Left hindlimb (tissue), 1 donor: ENCODE results near the gene ADAMTS17.
A peak's percentile ranks its signal among the peaks of the same experiment; 100 is the strongest.

ENCODE experiments used
- DNase-seq: peaks from one replicate; pipeline ENCODE4 v3.0.0-alpha.2; 2018

The ADAMTS17 gene

DNA sequence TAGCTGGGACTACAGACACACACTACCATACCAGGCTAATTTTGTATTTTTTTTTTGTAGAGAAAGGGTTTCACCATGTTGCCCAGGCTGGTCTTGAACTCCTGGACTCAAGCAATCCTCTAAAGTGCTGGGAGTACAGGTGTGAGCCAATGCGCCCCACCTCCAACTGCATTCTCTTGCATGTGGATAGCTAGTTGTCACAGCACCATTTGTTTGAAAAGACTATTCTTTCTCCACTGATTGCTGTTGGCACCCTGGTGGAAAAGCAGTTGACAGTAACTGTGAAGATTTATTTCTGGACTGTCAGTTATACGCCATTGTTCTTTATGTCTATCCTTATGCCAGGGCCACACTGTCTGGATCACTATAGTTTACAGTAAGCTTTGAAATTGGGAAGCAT lies 303.9 kb downstream of the ADAMTS17 start:
- no peak for DNase-seq

DNA sequence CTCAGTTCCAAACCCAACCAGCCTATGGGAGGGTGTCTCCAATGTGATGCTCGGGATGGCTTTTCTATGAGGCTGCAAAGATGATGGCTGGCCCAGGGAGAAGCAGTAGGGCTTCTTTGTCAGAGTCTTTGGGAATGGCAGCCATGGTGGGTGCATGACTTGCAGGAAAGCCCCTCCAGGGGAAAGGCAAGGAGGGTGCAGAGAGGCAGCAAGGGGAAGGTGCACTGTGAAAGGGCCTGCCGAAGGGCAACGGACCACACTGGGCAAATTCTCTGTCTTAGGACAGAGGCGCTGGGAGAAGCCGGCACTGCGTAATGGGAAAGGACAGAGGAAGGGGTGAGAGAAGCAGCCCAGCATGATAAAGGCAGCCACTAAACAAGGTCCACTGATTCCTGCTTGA lies 305.8 kb downstream of the ADAMTS17 start:
- no peak for DNase-seq

DNA sequence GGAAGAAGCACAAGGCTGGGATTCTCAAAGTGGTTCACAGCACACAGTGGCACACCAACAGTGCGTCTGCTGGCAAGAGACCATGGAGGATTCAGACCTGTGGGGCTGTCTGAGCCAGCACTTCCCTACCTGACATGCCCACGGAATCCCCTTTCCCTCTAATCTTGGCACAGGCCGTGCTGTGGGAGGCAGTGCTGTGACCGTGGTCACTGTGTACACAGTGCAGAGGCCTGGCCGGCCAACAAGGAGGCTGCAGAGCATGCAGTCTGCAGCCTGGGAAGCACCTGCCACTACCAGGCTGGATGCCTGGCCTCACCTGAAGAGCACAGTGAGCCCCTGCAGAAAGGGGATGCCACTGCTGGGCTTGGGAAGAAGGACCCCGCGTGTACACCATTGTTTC lies 307.6 kb downstream of the ADAMTS17 start:
- no peak for DNase-seq

DNA sequence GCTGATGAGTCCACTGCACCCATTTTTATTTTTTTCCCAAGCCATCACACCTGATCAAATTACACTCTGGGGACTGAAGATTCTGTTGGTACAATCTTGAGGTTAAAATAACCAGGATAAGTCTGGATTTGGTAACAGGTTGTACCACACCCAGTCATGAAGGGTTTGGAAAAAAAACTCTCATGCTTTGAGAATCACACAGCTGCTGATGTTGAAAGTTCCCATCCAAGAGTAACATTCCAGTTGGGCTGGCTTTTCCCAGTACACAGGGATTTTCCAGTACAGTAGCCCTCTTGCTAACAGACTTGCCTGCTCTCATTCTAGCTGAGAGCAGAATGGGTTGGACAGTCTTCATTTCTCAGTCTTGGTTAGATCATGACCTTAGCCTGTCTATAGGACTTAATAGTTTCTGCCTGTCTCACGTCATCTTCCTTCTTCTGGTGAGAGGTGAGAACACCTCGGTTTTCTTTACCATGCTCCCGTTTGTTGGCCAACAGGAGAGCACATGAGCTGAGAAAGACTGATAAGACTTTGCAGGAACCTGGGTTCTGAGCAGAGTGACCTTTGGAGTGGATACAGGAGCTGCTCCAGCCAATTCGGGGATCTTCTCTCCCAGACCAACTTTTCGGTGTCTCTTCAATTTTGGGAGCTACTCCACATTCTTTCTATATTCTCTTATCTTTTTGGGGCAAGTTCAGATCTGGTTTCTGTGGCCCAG lies 308.5 kb downstream of the ADAMTS17 start:
- no peak for DNase-seq

DNA sequence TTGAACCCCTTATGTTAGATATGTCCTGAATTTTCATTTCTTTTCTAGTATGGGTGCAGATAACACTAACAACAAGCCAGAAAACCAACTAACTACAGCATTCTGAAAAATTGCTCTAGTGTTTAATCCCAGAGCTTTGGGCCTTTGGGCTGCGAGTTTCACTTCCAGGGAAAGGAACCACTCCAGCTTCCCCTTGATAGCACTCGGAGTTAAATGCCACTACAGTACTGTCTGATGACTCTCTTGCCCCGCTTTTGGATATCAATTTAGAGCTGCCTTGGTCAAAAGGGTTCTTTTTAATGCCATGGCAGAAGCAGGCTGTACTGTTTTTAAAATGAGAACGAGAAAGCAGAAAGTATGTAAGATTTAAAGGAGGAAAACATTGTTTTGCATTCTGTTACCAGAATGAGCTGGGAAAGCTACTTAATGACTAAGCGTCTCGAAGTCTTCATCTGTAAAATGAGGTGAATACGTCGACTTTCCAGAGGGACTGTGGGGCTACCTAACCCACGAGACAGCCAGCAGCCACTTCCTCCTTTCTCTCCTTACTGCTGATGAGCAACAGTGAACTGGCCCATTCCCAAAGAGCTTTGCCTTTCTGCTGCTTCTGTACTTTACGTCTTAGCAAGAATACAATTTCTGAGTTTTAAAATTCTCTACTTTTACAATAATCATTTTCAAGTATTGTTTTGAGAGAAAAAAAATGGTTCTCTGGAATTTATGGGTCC lies 309.3 kb downstream of the ADAMTS17 start:
- DNase-seq, result no peak

DNA sequence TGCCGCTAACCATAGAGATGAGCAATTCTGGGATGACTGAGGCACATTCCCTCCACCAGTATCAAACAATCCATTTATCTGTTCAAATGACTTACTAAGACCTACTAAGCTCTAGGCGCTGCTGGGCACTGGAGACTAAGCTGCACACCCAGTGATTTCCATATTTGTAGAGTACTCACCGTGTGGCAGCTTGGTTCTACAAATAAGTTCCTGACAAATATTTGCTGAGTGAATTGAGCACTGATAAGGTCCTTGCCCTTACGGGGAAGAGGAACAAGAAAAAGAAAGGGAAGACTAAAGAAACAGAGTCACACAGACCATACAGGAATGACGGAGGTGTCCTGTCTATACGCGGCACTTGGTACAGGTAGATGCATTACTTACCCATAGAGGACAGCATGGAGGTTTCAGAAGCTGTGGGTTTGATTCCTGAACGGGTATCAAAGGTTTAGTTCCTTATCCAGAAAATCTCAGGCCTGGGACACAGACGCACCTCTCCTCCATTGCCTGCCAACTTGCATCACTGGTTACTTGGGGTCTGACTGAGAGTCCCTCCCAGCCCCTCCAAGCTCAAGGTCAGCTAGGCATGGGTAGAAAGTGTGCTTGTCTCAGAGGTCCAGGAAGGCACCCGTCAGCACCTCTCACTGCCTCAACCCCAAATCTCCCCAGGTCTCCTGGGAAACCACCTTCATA lies 310.0 kb downstream of the ADAMTS17 start:
- DNase-seq, result no peak

DNA sequence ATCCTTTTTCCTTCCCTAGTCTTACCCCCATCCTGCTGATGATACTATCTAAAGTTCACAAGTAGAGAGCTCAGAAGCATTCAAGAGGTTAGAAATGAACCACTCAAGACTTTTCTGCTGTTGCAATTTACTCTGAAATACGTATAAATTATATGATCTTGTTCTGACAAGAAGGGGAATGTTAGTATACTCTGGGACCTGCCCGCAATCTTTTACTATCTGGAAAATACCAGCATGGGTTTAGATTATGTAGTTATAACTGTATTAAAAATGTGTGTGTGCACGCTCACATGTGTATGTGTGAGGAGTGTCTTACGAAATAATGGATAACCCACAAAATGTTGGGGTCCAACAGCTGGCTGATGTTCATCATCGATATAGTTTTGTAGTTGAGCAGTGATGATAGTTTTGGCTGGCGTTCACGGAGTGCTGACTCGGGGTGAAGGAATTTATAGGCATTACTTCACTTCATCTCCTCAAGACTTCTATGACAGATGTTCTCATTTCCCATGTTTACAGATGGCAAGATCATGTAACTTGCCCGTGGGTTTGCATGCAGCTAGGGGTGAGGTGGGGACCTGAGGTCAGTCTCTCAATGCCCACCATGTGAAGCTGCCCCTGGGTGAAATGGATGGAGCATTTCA lies 311.1 kb downstream of the ADAMTS17 start:
- DNase-seq, result no peak

DNA sequence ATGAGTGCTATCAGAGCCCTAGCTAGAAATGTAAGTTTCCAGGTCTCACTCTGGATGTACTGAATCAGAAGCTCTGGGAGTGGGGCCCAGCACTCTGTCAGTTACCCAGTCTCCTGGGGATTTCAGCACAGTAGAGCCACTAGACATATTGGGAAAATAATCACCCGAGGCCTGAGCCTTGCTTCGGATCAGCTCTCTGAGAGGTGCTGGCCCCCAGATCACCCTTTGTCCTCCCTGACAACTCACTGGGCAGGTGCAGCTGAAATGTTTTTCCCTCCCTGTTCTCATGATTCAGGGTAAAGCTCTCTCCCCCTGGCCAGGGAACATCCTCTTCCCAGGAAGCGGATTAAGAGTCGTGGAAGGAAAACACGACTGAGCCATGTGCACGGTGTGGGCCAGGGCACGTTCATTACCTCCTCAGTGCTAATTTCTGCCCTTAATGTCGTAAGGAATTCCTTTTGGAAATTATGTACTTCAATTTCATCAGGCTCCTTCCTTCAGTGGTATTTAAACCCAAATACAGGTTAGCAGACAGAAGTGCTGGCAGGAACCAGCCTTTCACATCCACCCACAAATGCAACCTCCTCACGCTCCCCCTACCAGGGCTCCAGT lies 311.8 kb downstream of the ADAMTS17 start:
- DNase-seq, result no peak

DNA sequence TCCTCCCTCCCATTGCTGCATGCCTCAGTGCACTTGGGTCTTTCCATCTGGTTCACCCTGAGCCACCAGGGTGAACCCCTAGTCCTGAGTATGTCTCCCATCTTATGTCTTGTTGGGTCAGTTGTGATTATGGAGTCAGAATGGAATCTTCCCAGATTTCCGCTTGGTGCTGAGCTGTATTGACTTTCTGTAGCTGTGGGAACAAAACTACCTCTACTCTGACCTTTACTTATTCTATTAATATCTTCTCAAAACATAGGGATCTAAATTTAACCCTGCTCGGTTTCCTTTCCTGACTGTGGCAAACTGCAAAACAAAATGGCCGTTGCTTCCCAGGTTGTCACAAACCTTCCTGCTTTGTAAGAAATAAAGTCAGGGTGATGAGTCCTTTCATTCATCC lies 312.7 kb downstream of the ADAMTS17 start:
- DNase-seq, result no peak

DNA sequence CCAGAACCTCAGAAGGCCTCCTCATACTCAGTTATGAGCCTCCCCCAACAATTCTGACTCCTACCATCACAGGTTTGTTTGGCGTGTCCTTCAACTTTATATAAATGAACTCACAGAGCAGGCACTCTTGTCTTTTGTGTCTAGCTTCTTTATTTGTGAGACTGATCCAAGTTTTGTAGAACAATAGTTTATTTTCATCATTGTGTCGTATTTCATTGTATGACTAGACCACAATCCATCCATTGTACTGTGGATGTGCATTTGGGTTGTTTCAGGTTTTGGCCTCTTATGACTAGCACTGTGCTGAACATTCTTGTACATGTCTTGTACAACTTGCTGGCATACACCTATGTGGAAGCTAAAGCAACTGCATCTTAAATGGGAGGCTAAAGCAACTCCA lies 315.7 kb downstream of the ADAMTS17 start:
- DNase-seq, result no peak

DNA sequence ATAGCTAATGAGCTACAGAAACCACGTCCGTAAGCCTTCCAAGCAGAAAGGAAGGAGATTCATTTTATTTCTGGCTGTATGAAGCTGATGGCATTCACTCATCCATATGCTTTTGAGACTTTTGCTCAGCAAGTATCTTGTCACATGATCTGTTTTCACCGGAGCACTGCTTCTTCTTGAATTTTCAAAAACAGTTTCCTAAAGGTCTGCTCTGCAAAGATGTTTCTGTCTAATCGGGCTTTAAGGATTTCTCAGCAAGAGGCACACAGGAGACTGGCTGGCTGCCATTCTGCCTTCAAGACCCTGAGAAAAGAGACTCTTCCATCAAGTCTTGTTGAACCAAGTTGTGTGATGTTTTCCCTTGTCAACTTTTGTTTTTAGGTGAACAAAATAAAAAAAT lies 319.0 kb downstream of the ADAMTS17 start:
- no peak for DNase-seq

DNA sequence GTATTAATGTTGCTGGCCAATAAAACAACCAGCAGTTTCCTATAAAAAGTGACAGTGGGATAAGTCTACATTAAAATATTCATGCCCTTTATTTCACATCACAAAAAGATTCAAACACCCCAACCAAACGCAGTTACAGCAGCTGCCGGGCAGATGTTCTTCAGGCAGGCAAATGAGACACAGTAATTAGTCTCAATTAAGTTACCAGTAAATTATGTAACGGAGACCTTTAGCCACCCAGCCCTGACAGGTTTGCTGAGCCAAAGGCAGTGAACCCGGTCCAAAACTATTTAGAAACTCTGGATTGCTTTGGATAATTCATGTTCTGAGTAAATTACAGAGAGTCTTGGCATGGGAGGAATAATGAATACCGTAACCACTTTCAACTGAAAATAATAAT lies 319.4 kb downstream of the ADAMTS17 start:
- DNase-seq, result no peak

DNA sequence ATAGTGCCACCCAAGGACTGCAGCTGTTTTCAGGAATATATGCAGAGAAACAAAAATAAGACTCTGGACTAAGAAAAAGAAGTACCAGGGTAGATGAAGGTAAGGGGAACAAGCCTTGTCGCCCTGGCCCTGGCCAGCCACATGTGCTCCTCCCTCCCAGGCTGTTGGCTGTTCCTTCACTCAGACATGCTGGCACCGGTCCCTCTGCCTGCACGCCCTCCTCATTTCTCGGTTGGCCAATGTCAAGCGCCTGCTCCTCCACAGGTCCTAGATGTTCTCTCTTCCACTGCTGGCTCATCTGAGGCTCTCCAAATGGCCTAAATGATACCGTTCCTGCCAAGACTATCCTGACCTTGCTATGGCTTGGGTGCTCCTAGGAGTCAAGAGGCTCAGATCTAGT lies 320.1 kb downstream of the ADAMTS17 start:
- peak; percentile 50 for DNase-seq

DNA sequence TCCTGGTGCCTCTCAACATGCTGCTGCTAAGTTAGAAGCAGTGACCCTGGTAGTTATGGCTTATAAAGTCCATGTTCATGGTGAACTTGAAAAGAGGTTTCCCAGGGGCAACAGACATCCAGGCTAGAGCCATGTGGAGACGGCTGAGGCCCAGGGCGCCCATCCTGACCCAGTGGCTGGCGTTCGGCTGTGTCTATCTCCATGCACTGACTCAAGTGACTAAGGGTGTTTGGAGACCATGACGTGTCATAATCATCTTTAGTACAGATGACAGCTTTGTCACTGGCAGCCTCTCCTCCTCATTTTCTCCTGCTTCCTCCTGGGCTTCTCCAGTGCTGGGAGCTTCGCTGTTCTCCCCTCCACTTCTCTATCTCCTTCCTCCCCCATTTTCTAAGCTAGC lies 321.2 kb downstream of the ADAMTS17 start:
- DNase-seq, result no peak

DNA sequence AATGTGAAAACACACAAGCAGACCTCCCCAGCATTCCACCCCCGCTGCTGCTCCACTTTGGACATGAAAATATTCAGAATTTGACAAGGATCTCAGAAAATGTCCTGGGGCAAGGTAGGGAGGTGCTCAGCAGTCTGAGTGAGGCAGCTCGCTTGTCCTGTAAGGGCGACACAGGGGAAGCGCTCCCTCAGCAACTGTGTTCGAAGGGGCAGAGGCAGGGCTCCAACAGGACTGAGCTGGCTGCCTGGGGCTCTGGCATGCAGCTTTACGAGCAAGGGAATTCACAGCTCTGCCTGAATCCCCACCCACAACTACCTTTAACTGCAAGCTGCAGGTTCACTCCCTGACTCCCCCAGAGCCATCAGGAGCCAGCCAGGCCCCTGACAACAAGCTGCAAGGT lies 321.6 kb downstream of the ADAMTS17 start:
- DNase-seq, result no peak

DNA sequence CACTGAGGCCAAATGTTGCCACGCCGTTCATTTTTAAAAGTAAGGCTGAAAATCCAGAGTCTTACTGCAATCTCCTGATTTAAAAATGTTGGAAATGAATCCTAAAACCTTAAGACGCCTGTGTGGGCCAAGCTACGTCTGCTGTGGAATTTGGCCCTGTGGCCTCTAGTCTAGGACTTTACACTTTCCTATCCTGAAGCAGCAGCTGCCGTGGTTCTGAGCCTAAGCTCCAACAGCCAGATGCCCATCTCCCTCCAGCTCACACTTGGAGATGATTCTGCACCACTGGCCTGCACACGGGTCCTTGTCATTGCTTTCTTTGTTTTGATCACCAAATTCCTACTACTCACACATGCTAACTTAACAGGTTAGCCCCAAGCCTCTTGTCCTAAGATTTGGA lies 322.2 kb downstream of the ADAMTS17 start:
- no peak for DNase-seq

DNA sequence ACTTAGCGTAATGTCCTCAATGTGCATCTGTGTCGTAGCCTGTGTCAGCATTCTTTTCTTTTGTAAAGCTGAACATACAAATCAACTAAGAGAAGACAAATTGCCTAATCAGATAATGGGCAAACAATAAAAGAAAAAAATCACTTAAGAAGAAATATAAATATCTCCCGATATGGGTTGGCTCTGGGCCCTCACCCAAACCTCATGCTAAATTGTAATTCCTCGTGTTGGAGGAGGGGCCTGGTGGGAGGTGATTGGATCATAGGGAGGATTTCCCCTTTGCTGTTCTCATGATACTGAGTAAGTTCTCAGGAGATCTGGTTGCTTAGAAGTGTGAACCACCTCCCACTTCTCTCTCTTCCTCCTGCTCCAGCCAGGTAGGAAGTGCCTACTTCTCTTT lies 323.6 kb downstream of the ADAMTS17 start:
- DNase-seq, result no peak

DNA sequence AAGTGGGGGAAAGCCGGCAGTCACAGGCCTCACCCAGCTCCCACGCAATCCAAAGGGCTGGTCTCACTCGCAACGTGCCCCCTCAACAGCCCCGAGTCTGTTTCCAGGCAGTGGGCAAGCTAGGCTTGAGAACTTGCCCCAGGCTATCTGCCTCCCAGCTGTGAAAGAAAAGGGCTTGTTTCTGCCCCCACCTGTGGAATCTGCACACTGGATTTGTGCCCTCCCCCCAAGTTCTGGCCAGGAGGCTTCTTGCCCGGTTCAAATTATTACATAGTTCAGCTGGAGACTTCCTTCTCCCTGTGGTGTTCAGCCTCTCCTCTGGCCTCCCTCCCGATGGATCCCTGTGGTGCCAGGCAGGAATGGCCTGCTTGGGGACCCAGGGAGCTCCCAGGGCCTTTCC lies 324.6 kb downstream of the ADAMTS17 start:
- DNase-seq, result no peak

DNA sequence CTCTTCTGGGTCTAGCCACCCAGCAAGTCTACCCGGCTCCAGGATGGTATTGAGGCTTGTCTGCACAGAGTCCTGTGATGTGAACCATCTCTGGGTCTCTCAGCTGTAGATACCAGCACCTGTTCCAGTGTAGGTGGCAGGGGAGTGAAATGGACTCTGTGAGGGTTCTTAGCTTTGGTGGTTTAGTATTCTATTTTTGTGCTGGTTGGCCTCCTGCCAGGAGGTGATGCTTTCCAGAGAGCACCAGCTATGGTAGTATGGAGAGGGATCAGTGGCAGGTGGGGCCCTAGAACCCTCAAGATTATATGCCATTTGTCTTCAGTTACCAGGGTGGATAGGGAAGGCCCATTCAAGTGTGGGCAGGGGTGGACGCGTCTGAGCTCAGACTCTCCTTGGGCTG lies 325.1 kb downstream of the ADAMTS17 start:
- no peak for DNase-seq

DNA sequence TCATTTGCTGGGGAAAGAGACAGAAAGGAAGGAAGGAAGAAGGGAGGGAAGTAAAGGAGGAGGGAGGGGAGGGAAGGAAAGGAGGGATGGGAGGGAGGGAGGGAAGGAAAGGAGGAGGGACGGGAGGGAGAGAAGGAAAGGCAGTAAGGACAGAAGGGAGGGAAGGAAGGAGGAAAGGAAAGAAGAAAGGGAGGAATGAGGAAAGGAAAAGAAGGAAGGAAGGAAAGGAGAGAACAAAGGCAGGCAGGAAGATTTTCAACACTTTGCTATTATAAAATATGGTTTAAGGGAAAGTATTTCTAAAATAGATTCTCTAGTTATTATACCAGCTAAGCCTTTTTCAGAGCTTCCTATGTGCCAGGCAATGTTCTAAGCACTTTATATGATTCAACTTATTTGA lies 330.5 kb downstream of the ADAMTS17 start:
- DNase-seq, result no peak

DNA sequence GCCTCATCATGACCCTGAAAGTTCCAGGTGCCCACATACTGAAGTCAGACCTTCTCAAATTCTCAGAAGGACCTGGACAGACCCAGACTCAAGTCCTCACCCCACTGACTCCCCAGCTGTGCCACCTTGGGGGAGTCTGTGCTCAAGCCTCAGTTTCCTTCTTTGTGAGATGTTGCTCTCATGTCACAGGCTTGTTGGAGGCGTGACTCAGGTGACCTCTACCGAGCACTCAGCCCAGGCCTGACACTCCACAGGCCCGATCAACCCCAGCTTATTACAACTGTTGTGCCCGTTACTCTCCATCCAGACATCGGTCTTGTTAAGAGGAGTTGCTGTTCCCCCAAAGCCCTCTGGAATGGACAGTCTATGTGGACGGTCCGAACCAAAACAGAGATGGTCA lies 332.4 kb downstream of the ADAMTS17 start:
- DNase-seq, result no peak

DNA sequence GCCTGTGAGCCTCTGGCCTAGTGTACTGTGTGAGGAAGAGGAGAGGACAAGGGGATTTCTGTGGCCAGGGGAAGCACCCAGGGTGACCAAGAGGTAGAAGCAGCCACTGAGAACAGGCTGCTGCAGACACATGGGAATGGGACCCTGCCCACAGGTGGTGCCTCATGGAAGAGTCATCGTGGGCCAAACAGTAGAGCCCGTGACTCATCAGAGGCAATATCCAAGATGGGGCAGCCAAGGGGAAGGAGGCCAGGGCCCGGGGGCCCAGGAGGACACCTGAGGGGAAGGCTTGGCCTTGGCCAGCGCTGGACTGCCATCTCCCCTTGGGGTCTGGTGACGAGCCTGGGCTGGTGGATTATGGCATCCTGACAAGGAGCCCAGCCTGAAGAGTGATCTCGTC lies 333.5 kb downstream of the ADAMTS17 start:
- DNase-seq, result no peak

DNA sequence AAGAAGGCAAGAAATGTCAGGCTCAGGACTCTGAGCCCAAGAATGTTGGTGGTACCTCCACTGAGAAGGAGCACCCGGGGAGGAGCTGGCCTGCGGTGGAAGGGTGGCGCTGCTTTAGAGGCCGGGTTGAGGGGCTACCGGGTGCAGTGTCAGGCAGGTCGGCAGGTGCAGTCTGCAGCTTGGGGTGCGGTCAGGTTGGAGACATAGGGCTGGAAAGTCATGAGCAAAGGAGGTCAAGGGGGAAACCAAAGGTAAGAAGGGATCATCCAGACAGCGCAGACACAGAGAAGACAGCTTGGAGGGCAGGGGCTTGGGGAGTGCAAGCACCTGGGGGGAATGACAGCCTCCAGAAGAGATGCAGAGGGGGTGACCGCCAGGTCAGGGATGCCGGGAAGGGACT lies 334.2 kb downstream of the ADAMTS17 start:
- no peak for DNase-seq
